Neural progenitor cell (in vitro differentiated cells): Measurements from ENCODE around the gene DIP2A.

Experiments
- EZH2 ChIP-seq: fragments of 200-600 bp; sonication (generic); IDR thresholded peaks from 2 replicates; pipeline ENCODE4 v1.6.1; 2017; ENCODE audit warnings: antibody characterized with exemption, mild to moderate bottlenecking, moderate library complexity
- TF ChIP-seq, protein P1 (sequence below): fragments of 200-600 bp; sonication (generic); IDR thresholded peaks from 2 replicates; pipeline ENCODE4 v1.5.1; 2017; ENCODE audit warnings: antibody characterized with exemption, mild to moderate bottlenecking

- TF ChIP-seq, protein P1, sequence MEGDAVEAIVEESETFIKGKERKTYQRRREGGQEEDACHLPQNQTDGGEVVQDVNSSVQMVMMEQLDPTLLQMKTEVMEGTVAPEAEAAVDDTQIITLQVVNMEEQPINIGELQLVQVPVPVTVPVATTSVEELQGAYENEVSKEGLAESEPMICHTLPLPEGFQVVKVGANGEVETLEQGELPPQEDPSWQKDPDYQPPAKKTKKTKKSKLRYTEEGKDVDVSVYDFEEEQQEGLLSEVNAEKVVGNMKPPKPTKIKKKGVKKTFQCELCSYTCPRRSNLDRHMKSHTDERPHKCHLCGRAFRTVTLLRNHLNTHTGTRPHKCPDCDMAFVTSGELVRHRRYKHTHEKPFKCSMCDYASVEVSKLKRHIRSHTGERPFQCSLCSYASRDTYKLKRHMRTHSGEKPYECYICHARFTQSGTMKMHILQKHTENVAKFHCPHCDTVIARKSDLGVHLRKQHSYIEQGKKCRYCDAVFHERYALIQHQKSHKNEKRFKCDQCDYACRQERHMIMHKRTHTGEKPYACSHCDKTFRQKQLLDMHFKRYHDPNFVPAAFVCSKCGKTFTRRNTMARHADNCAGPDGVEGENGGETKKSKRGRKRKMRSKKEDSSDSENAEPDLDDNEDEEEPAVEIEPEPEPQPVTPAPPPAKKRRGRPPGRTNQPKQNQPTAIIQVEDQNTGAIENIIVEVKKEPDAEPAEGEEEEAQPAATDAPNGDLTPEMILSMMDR, result no peak
- TF ChIP-seq EZH2, result no peak
Measured at GRCh38 chr21:46552274-46552673, 93.6 kb downstream of the DIP2A start.
